Heart left ventricle (tissue), 13 donors: ENCODE results near the gene TMEM130.

Experiments used
- POLR2A ChIP-seq, 2 donors: fragments of 450-650 bp; IDR thresholded peaks; one replicate each; pipeline ENCODE4 v1.6.1; 2017; ENCODE audit warnings: antibody characterized with exemption in 2 of 2, mild to moderate bottlenecking in 2 of 2, moderate library complexity in 2 of 2
- TF ChIP-seq, protein P1 (sequence below), 12 donors: fragments of 200-600 bp; sonication (generic) in 4 of 12; IDR thresholded peaks; one replicate each; pipeline versions ENCODE4 v1.5.0 to v1.8.0; 2018 to 2022; ENCODE audit warnings: antibody characterized with exemption in 12 of 12, mild to moderate bottlenecking in 5 of 12
- donor health status: ischemic (EF 13 %, LVEDD 7.1; RV severe dilation, severe dysfunction).
- donor health status: DM: no; HTN: yes; CAD: no.
- donor health status: DM: no; HTN: no; CAD: no.
- donor health status: ischemic (EF 25% LVEDD 6.9; RV normal size, moderate dysfunction).
- donor health status: ischemic (EF 25% LVEDD 5.7; RV mildly dilated, moderate dysfunction).
- donor health status: ischemic (EF 35%, LVEDD 5.7; RV mildly dilated, moderate dysfunction).
- donor health status: nonischemic (EF 11% LVEDD 7.7; RV severe dilation, severe dysfunction).
- donor health status: DM: yes; HTN: yes; CAD: no.
- donor health status: PGD.
- donor health status: ischemic (EF 29% LVEDD 5.4; RV normal size, mild dysfunction).
- donor health status: nonischemic (EF 23%, LVEDD 6.1; RV moderate dilation, normal function).

DNA sequence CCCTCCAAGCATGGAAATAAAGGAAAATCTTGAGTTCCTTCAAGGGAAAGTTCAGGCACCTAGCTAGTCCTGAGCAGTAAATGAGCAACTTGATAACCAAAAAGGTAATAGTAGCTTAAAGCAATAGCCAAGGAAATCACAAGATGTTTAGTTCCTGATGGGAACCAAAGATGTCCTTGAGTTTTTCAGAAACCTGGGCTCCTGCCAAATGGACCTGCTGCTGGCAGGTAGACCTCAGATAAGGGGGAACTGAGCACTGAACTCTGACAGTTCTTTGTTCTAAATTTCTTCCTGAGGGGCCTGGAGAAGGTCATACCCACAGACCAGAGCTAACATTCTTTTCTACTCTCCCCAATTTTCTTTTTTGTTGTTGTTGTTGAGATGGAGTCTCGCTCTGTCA, 48.5 kb downstream of the TMEM130 start:
- TF ChIP-seq, protein P1, sequence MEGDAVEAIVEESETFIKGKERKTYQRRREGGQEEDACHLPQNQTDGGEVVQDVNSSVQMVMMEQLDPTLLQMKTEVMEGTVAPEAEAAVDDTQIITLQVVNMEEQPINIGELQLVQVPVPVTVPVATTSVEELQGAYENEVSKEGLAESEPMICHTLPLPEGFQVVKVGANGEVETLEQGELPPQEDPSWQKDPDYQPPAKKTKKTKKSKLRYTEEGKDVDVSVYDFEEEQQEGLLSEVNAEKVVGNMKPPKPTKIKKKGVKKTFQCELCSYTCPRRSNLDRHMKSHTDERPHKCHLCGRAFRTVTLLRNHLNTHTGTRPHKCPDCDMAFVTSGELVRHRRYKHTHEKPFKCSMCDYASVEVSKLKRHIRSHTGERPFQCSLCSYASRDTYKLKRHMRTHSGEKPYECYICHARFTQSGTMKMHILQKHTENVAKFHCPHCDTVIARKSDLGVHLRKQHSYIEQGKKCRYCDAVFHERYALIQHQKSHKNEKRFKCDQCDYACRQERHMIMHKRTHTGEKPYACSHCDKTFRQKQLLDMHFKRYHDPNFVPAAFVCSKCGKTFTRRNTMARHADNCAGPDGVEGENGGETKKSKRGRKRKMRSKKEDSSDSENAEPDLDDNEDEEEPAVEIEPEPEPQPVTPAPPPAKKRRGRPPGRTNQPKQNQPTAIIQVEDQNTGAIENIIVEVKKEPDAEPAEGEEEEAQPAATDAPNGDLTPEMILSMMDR (IDR thresholded peaks at IDR 0.05) = no peak
- no peak for TF ChIP-seq POLR2A (IDR thresholded peaks at IDR 0.05)
